Transverse colon (tissue), 4 donors: ENCODE data around the gene LRRK2. TPM values are rescaled to one million over a fixed set of nuclear protein-coding genes. Genes with fewer than 3 reads are reported as not detected.

ENCODE experiments used
- DNase-seq: peaks from one replicate; pipeline ENCODE4 v3.0.0-alpha.2; 2019
- H3K27ac ChIP-seq, 4 donors: fragments of 200-600 bp; sonication (generic); 2 replicates each; pipeline ENCODE4 v1.5.1; 2016 to 2018; ENCODE audit warnings: inconsistent platforms in 4 of 4
- H3K27me3 ChIP-seq: fragments of 200-600 bp; sonication (generic); 2 replicates; pipeline ENCODE4 v1.5.1; 2017; ENCODE audit warnings: inconsistent platforms
- H3K36me3 ChIP-seq, 4 donors: fragments of 200-600 bp; sonication (generic); 2 replicates each; pipeline ENCODE4 v1.5.1; 2017 to 2019; ENCODE audit warnings: inconsistent platforms in 4 of 4
- H3K4me1 ChIP-seq, 4 donors: fragments of 200-600 bp; sonication (generic); 2 replicates each; pipeline ENCODE4 v1.5.1; 2017 to 2020; ENCODE audit warnings: inconsistent platforms in 4 of 4
- H3K4me3 ChIP-seq, 4 donors: fragments of 200-600 bp; sonication (generic); 1 replicate in 1 of 4; 2 replicates in 3 of 4; pipeline versions ENCODE4 v1.5.1 to v1.6.1; 2017 to 2019; ENCODE audit warnings: inconsistent platforms in 4 of 4
- H3K9me3 ChIP-seq, 2 donors: fragments of 200-600 bp; sonication (generic); 2 replicates each; pipeline ENCODE4 v1.5.1; 2017 to 2019; ENCODE audit warnings: inconsistent platforms in 2 of 2
- CTCF ChIP-seq, 5 experiments: fragments of 200-600 bp in 3 of 5; fragments of 450-650 bp in 2 of 5; sonication (generic) in 3 of 5; IDR thresholded peaks; 1 replicate in 2 of 5; 2 replicates in 3 of 5; pipeline ENCODE4 v1.5.1; 2016 to 2017; ENCODE audit warnings: antibody characterized with exemption in 5 of 5, inconsistent platforms in 3 of 5, mild to moderate bottlenecking in 2 of 5, moderate library complexity in 1 of 5
- EP300 ChIP-seq: sonication (generic); formaldehyde crosslinking; IDR thresholded peaks from one replicate; pipeline ENCODE4 v1.6.1; 2017; ENCODE audit warnings: antibody characterized with exemption, low read depth
- POLR2A ChIP-seq: fragments of 450-650 bp; IDR thresholded peaks from one replicate; pipeline ENCODE4 v1.6.1; 2016; ENCODE audit warnings: antibody characterized with exemption, mild to moderate bottlenecking, moderate library complexity
- POLR2AphosphoS5 ChIP-seq, 3 donors: sonication (generic); formaldehyde crosslinking; IDR thresholded peaks; one replicate each; pipeline ENCODE4 v1.6.1; 2016; ENCODE audit warnings: antibody characterized with exemption in 3 of 3
- WGBS, 2 donors: methylation state at CpG; one replicate each; pipeline ENCODE4 v1.1.5; 2018; ENCODE audit warnings: low coverage in 1 of 2; 5-methylcytosine and 5-hydroxymethylcytosine counted together
- in situ Hi-C, 4 donors: fragments of 200-750 bp; cut with MboI; loops; one replicate each; pipeline versions ENCODE4 v1.15.0 to v1.15.1; 2017; ENCODE audit warnings: low sequenced_read_pairs in 3 of 4, low pct_ligation_motif_present in 1 of 4, low pct_unique_long_range_greater_than_20kb in 1 of 4
- intact Hi-C: fragments of 100-400 bp; cut with DNase I; formaldehyde crosslinking; loops from one replicate; pipeline ENCODE4 v1.15.1; 2023; ENCODE audit warnings: low total_unique reads
- total RNA-seq, 4 donors: library from RNA; depleted of rRNA; stranded (reverse); fragments of >200 nt; gene quantifications; one replicate each; pipeline ENCODE4 v1.1.0, GENCODE V29; 2016

The LRRK2 gene
- total RNA-seq, 4 donors from 2014 or later: 1.9 to 30.8 (median 7.9) TPM

- WGBS, 2 donors: 56% methylated on average over 1 of the region's 1 CpG; no CpG with 5 or more reads in 1 of the 2 donors
- Histone ChIP-seq H3K9me3 (no peaks in the 10 kb centered on the region), H3K4me3 (no peak overlapping the region), H3K27me3 (no peaks in the 10 kb centered on the region), H3K4me1 (peaks cover 0 to 9% (median 0%) of the 10 kb centered on the region in 4 donors), H3K27ac (no peak overlapping the region), H3K36me3 (no peaks in the 10 kb centered on the region)
- in situ Hi-C loops (no loop called here), intact Hi-C loops (no loop called here)
- TF ChIP-seq CTCF (IDR thresholded peaks at IDR 0.05) (no peak), POLR2AphosphoS5 (IDR thresholded peaks at IDR 0.05) (no peak), EP300 (no peak)
- no peak for DNase-seq
These were observed 37.9 kb downstream of the LRRK2 start for GRCh38 chr12:40262657-40263056.

DNA sequence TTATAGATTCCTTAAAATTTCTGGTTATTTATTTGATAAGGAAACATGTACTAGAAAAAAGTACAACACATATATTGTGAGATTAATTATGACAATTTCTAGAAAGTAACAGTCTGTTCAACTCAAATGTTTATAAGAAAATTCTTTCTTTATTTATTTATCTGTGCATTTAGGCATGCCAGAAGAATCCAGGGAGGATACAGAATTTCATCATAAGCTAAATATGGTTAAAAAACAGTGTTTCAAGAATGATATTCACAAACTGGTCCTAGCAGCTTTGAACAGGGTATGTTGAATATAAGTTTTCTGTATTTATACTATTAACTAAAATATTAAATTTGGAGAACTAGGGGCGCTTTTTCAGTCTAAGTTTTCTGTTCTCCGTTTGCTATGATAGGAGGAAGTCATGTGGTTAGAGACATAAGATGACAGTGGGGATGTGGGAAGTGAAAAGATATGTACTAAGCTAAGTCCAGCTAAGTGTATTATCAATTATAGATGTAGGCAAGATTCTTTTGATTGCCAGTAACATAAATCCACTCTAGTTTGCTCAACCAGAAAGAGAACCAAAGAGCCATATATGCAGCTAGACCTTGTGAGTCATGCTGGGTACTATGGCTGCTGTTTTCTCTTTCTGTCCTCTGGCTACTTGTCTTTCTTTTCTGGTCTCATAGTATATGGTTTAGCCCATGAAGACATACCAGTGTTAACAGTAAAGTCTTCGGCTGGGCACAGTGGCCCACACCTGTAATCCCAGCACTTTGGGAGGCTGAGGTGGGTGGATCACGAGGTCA, 39.0 kb downstream of the LRRK2 start:
- no peaks in the 10 kb centered on the region for H3K36me3 ChIP-seq
- no peaks in the 10 kb centered on the region for H3K9me3 ChIP-seq
- in situ Hi-C loops (no loop called here), intact Hi-C loops (no loop called here)
- no peaks in the 10 kb centered on the region for H3K27me3 ChIP-seq
- WGBS, 2 donors: 60 to 70% methylated on average over 2 to 4 of the region's 4 CpGs
- no peak overlapping the region for H3K27ac ChIP-seq
- no peak for DNase-seq
- H3K4me1 ChIP-seq: peaks cover 0 to 9% (median 0%) of the 10 kb centered on the region in 4 donors
- TF ChIP-seq CTCF (IDR thresholded peaks at IDR 0.05): no peak
- TF ChIP-seq POLR2A: no peak
- no peak overlapping the region for H3K4me3 ChIP-seq

GRCh38 chr12:40271981-40272664, 47.3 kb downstream of the LRRK2 start:
- H3K27ac ChIP-seq: no peak overlapping the region
- no peaks in the 10 kb centered on the region for H3K36me3 ChIP-seq
- H3K4me3 ChIP-seq: no peak overlapping the region
- no peaks in the 10 kb centered on the region for H3K27me3 ChIP-seq
- in situ Hi-C loops (no loop called here), intact Hi-C loops (no loop called here)
- 72 to 74% methylated on average over 6 of the region's 6 CpGs for WGBS, 2 donors
- TF ChIP-seq POLR2A: no peak
- no peak for TF ChIP-seq POLR2AphosphoS5 (IDR thresholded peaks at IDR 0.05)
- no peak for TF ChIP-seq CTCF (IDR thresholded peaks at IDR 0.05)
- TF ChIP-seq EP300: no peak
- no peak for DNase-seq
- no peaks in the 10 kb centered on the region for H3K4me1 ChIP-seq
- no peaks in the 10 kb centered on the region for H3K9me3 ChIP-seq

GRCh38 chr12:40281791-40282364, 57.1 kb downstream of the LRRK2 start:
- no peak overlapping the region for H3K27ac ChIP-seq
- no peaks in the 10 kb centered on the region for H3K27me3 ChIP-seq
- DNase-seq: no peak
- TF ChIP-seq CTCF (IDR thresholded peaks at IDR 0.05) (no peak), POLR2AphosphoS5 (IDR thresholded peaks at IDR 0.05) (no peak), EP300 (no peak), POLR2A (no peak)
- intact Hi-C loops: no loop called here
- in situ Hi-C loops: no loop called here
- 83 to 94% methylated on average over 1 of the region's 1 CpG for WGBS, 2 donors
- H3K36me3 ChIP-seq: no peaks in the 10 kb centered on the region
- no peak overlapping the region for H3K4me3 ChIP-seq
- H3K9me3 ChIP-seq: no peaks in the 10 kb centered on the region
- no peaks in the 10 kb centered on the region for H3K4me1 ChIP-seq
